Right cardiac atrium (tissue), 5 donors: ENCODE measurements around the gene MS4A13. TPM values are rescaled to one million over a fixed set of nuclear protein-coding genes. Genes with fewer than 3 reads are reported as not detected.
"Not testable (repeated sequence)": the region's sequence is repeated elsewhere in the genome, so short reads cannot be mapped to it uniquely, and the experiment has no call there.

Experiments used
- ATAC-seq, 2 donors: fragments of 200-7000 bp; cut with Tn5 transposase; one replicate each; pipeline versions ENCODE4 v1.8.0 to v1.9.1; 2020; ENCODE audit warnings: moderate library complexity in 2 of 2, mild to moderate bottlenecking in 1 of 2
- DNase-seq, 3 donors: peaks; one replicate each; pipeline ENCODE4 v3.0.0-alpha.2; 2020
- H3K27ac ChIP-seq: one replicate; pipeline ENCODE4 v1.5.1; 2013; ENCODE audit warnings: mild to moderate bottlenecking, low read length, control low read depth, moderate library complexity
- H3K27me3 ChIP-seq: one replicate; pipeline ENCODE4 v1.6.1; 2013; ENCODE audit not compliant: control insufficient read depth, insufficient read depth
- H3K4me1 ChIP-seq: one replicate; pipeline ENCODE4 v1.6.1; 2013; ENCODE audit warnings: low read length; ENCODE audit not compliant: control insufficient read depth, insufficient read depth
- H3K4me3 ChIP-seq: one replicate; pipeline ENCODE4 v1.5.1; 2013; ENCODE audit warnings: low read length, control low read depth
- H3K9me3 ChIP-seq: one replicate; pipeline ENCODE4 v1.6.1; 2013; ENCODE audit warnings: low read length; ENCODE audit not compliant: control insufficient read depth
- WGBS: extraction: QIAGEN DNeasy Blood & Tissue Kit; methylation state at CpG from one replicate; pipeline ENCODE4 v1.1.7; 2013; 5-methylcytosine and 5-hydroxymethylcytosine counted together
- intact Hi-C, 4 donors: fragments of 100-400 bp; cut with DNase I; formaldehyde crosslinking; loops; one replicate each; pipeline versions ENCODE4 v1.11.0 to v1.14.0; 2022 to 2023
- polyA plus RNA-seq: library from polyadenylated mRNA; stranded (reverse); fragments of 200-250 nt; gene quantifications from one replicate; pipeline ENCODE4 v1.2.3, GENCODE V29; 2013
- total RNA-seq, 4 donors: library from RNA; stranded (reverse); fragmentation: NEBNext Ultra II Directional; extraction: Animal tissue kit (Norgen Biotek cat#: 25700); gene quantifications; one replicate each; pipeline ENCODE4 v1.2.1, GENCODE V29; 2021
- donor health status: healthy with polysubstance abuse.
- donor health status: DM: no; HTN: yes; CAD: no.
- donor health status: DM: no; HTN: no; CAD: no.
- donor health status: DM: no; HTN: yes; CAD: no; lungs with severe emphysema.
- donor health status: DM: yes; HTN: yes; CAD: no.

MS4A13 gene
- total and polyA plus RNA-seq, 5 donors, result not detected

- H3K4me1 ChIP-seq, H3K4me3 ChIP-seq, ATAC-seq, H3K27me3 ChIP-seq, intact Hi-C loops, H3K27ac ChIP-seq, DNase-seq, H3K9me3 ChIP-seq: not testable (repeated sequence)
- WGBS, result 90% methylated on average over 18 of the region's 18 CpGs
These were observed 17.2 kb downstream of the MS4A13 start for GRCh38 chr11:60532383-60532782.

GRCh38 chr11:60538627-60539026 is 23.4 kb downstream of the MS4A13 start:
- H3K27me3 ChIP-seq, result not testable (repeated sequence)

GRCh38 chr11:60544077-60544476 is 28.9 kb downstream of the MS4A13 start:
- H3K9me3 ChIP-seq, result no peaks in the 10 kb centered on the region
- DNase-seq (no peak), ATAC-seq (no peak)
- H3K4me3 ChIP-seq, result no peak overlapping the region
- WGBS, result 79% methylated on average over 5 of the region's 5 CpGs
- H3K27ac ChIP-seq, result no peak overlapping the region
- H3K4me1 ChIP-seq, result no peaks in the 10 kb centered on the region
- intact Hi-C loops, result no loop called here
- no peaks in the 10 kb centered on the region for H3K27me3 ChIP-seq

More at GRCh38 chr11:60538627-60539026, 23.4 kb downstream of the MS4A13 start:
- H3K4me3 ChIP-seq, ATAC-seq, DNase-seq, H3K9me3 ChIP-seq, intact Hi-C loops, H3K4me1 ChIP-seq, H3K27ac ChIP-seq: not testable (repeated sequence)

GRCh38 chr11:60561254-60561653 is 46.1 kb downstream of the MS4A13 start:
- no peak overlapping the region for H3K4me3 ChIP-seq
- H3K9me3 ChIP-seq, result peaks cover 4% of the 10 kb centered on the region
- intact Hi-C loops, result no loop called here
- WGBS, result 39% methylated on average over 2 of the region's 2 CpGs
- H3K27me3 ChIP-seq, result no peaks in the 10 kb centered on the region
- no peak for ATAC-seq
- no peak for DNase-seq
- H3K4me1 ChIP-seq, result no peaks in the 10 kb centered on the region
- H3K27ac ChIP-seq, result no peak overlapping the region

- Histone ChIP-seq H3K4me1 (no peaks in the 10 kb centered on the region), H3K4me3 (no peak overlapping the region), H3K27ac (no peak overlapping the region), H3K27me3 (no peaks in the 10 kb centered on the region), H3K9me3 (peaks cover 4% of the 10 kb centered on the region)
- DNase-seq, result no peak
- 61% methylated on average over 8 of the region's 8 CpGs for WGBS
- ATAC-seq, result no peak
- intact Hi-C loops, result no loop called here
These were observed 48.5 kb downstream of the MS4A13 start for GRCh38 chr11:60563553-60564235.

- no peak for ATAC-seq
- no peak for DNase-seq
- H3K4me3 ChIP-seq, result no peak overlapping the region
- no peaks in the 10 kb centered on the region for H3K4me1 ChIP-seq
- no peaks in the 10 kb centered on the region for H3K9me3 ChIP-seq
- WGBS, result 92% methylated on average over 5 of the region's 5 CpGs
- no peak overlapping the region for H3K27ac ChIP-seq
- no peaks in the 10 kb centered on the region for H3K27me3 ChIP-seq
- intact Hi-C loops, result no loop called here
These were observed 51.6 kb downstream of the MS4A13 start for GRCh38 chr11:60566776-60567175.

GRCh38 chr11:60570970-60571369 is 55.8 kb downstream of the MS4A13 start:
- no peak overlapping the region for H3K27ac ChIP-seq
- H3K27me3 ChIP-seq, result no peaks in the 10 kb centered on the region
- no peaks in the 10 kb centered on the region for H3K4me1 ChIP-seq
- H3K9me3 ChIP-seq, result no peaks in the 10 kb centered on the region
- ATAC-seq (no peak), DNase-seq (no peak)
- intact Hi-C loops, result no loop called here
- no peak overlapping the region for H3K4me3 ChIP-seq
- 74% methylated on average over 1 of the region's 1 CpG for WGBS

- intact Hi-C loops, result no loop called here
- no peaks in the 10 kb centered on the region for H3K4me1 ChIP-seq
- no peak overlapping the region for H3K4me3 ChIP-seq
- DNase-seq (no peak), ATAC-seq (no peak)
- peaks cover 4% of the 10 kb centered on the region for H3K9me3 ChIP-seq
- no peak overlapping the region for H3K27ac ChIP-seq
- H3K27me3 ChIP-seq, result no peaks in the 10 kb centered on the region
- WGBS, result 65% methylated on average over 2 of the region's 2 CpGs
These were observed 74.4 kb downstream of the MS4A13 start for GRCh38 chr11:60589611-60590010.

Other genes starting within 250 kb of the MS4A13 start
- 10 to 100 TPM; 12.6 to 21.5 (median 20.1) TPM for gene MS4A4A, start 234.7 kb upstream of the MS4A13 start, total RNA-seq
- gene MS4A4A, start 234.7 kb upstream of the MS4A13 start, polyA plus RNA-seq, result 5.1 TPM
- not detected for gene MS4A6E, start 188.1 kb upstream of the MS4A13 start, total RNA-seq
- not detected for gene MS4A6E, start 188.1 kb upstream of the MS4A13 start, polyA plus RNA-seq
- gene MS4A7, start 136.9 kb upstream of the MS4A13 start, total RNA-seq, result 10 to 100 TPM; 34.1 to 48.2 (median 36.0) TPM
- 6.6 TPM for gene MS4A7, start 136.9 kb upstream of the MS4A13 start, polyA plus RNA-seq
- 1 to 10 TPM in 2 of 4 donors, under 1 TPM in 2; 0.34 to 1.7 (median 1.1) TPM for gene MS4A14, start 118.9 kb upstream of the MS4A13 start, total RNA-seq
- gene MS4A14, start 118.9 kb upstream of the MS4A13 start, polyA plus RNA-seq, result 0.57 TPM
- gene MS4A5, start 85.8 kb upstream of the MS4A13 start, total RNA-seq, result not detected
- gene MS4A5, start 85.8 kb upstream of the MS4A13 start, polyA plus RNA-seq, result not detected
- gene MS4A1, start 59.5 kb upstream of the MS4A13 start, total RNA-seq, result under 1 TPM in 1 of 4 donors, not detected in 3; 0.38 TPM
- gene MS4A1, start 59.5 kb upstream of the MS4A13 start, polyA plus RNA-seq, result 0.05 TPM
- not detected for gene MS4A12, start 22.6 kb upstream of the MS4A13 start, total RNA-seq
- gene MS4A12, start 22.6 kb upstream of the MS4A13 start, polyA plus RNA-seq, result not detected
- gene MS4A8, start 184.2 kb downstream of the MS4A13 start, total RNA-seq, result not detected
- gene MS4A8, start 184.2 kb downstream of the MS4A13 start, polyA plus RNA-seq, result 0.16 TPM
- gene MS4A18, start 209.3 kb downstream of the MS4A13 start, total RNA-seq, result not detected
- gene MS4A18, start 209.3 kb downstream of the MS4A13 start, polyA plus RNA-seq, result not detected
- gene MS4A15, start 241.5 kb downstream of the MS4A13 start, total RNA-seq, result not detected
- not detected for gene MS4A15, start 241.5 kb downstream of the MS4A13 start, polyA plus RNA-seq